ENCODE data around the gene PAM. TPM values are rescaled to one million over a fixed set of nuclear protein-coding genes. Genes with fewer than 3 reads are reported as not detected.

Gene PAM
- total RNA-seq, 2 donors from 2014 or later = 76.8 to 171 TPM

DNA sequence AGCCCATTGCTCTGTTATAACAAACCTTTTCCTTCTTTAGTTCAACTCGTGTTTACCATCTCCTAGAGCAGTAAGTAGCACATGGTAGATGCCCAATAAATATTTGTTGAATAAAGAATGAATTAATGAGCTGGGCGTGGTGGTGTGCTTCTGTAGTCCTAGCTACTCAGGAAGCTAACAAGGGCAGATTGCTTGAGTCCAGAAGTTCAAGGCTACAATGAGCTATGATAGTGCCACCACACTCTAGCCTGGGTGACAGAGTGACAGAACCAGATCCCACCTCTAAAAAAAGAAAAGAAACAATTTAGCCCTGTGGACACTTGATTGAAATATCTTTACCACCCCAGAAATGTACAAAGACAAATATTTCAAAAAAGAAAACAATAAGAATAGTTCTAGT lies 14.6 kb upstream of the PAM start:
- no peak overlapping the region for H3K27ac ChIP-seq
- no peaks in the 10 kb centered on the region for H3K36me3 ChIP-seq
- H3K4me3 ChIP-seq = no peak overlapping the region
- no peak for DNase-seq (ENCODE audit: low spot score)
- no peaks in the 10 kb centered on the region for H3K27me3 ChIP-seq (replicated peaks; ENCODE audit: insufficient read depth)
- intact Hi-C loops (cut with DNase I) = no loop called here
- H3K9me3 ChIP-seq = no peaks in the 10 kb centered on the region
- whole genome bisulfite sequencing = 71% methylated on average over 2 of the region's 2 CpGs
- TF ChIP-seq POLR2AphosphoS5 (IDR thresholded peaks at IDR 0.05) (no peak), POLR2A (IDR thresholded peaks at IDR 0.05) (no peak), CTCF (IDR thresholded peaks at IDR 0.05) (no peak)
- H3K4me1 ChIP-seq (replicated peaks) = no peaks in the 10 kb centered on the region

GRCh38 chr5:102742215-102742614 lies 12.9 kb upstream of the PAM start:
- no peak for TF ChIP-seq CTCF (IDR thresholded peaks at IDR 0.05)
- no peak for TF ChIP-seq POLR2A (IDR thresholded peaks at IDR 0.05)
- TF ChIP-seq POLR2AphosphoS5 (IDR thresholded peaks at IDR 0.05) = no peak
- no peak for DNase-seq (ENCODE audit: low spot score)
- Histone ChIP-seq H3K4me3 (no peak overlapping the region), H3K9me3 (no peaks in the 10 kb centered on the region), H3K36me3 (no peaks in the 10 kb centered on the region), H3K27ac (no peak overlapping the region), H3K4me1 (replicated peaks) (no peaks in the 10 kb centered on the region), H3K27me3 (replicated peaks; ENCODE audit: insufficient read depth) (no peaks in the 10 kb centered on the region)
- WGBS = 83% methylated on average over 3 of the region's 3 CpGs
- intact Hi-C loops (cut with DNase I) = no loop called here

- intact Hi-C loops (cut with DNase I) = no loop called here
- H3K36me3 ChIP-seq = no peaks in the 10 kb centered on the region
- no peaks in the 10 kb centered on the region for H3K27me3 ChIP-seq (replicated peaks; ENCODE audit: insufficient read depth)
- WGBS = 91% methylated on average over 4 of the region's 4 CpGs
- TF ChIP-seq POLR2A (IDR thresholded peaks at IDR 0.05) (no peak), CTCF (IDR thresholded peaks at IDR 0.05) (no peak), POLR2AphosphoS5 (IDR thresholded peaks at IDR 0.05) (no peak)
- H3K9me3 ChIP-seq = no peaks in the 10 kb centered on the region
- no peak for DNase-seq (ENCODE audit: low spot score)
- no peak overlapping the region for H3K4me3 ChIP-seq
- no peaks in the 10 kb centered on the region for H3K4me1 ChIP-seq (replicated peaks)
- no peak overlapping the region for H3K27ac ChIP-seq
These were observed 11.2 kb upstream of the PAM start for GRCh38 chr5:102743900-102744299.

DNA sequence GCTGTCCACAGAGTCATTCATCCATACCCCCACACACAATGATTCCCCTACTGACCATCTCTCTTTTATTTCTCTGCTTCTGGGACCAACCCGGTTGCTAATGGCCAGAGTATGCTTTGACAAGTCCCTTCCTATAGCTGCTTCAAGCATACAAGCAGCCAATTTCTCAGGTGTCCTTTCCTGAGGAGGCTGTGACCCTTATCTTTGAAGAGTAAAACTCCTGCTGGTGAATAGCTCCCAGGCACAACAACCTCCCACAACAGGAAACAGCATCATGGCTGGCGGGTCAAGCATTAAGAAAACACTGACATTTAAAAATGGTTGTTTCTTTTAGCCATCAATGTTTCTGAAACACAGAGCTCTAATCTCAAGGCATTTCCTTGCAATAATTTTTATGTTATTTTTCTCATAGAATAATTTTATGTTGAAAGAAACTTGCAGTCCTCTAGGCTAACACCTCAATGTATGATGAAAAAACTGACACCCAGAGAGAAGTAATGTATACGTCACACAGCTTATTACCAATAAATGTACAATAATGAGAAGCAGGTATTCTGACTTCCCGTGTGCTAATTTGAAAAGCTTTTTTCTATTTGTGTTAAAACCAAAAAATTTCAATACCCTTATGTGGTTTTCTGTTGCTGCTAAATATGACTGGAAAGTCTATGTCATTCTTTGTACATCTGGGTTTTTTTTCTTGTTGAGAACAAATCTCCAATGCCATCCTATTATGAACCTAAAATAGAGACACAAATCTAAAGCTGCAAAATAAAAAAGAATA lies 7.5 kb upstream of the PAM start:
- 75% methylated on average over 4 of the region's 4 CpGs for WGBS
- intact Hi-C loops (cut with DNase I) = no loop called here
- Histone ChIP-seq H3K36me3 (no peaks in the 10 kb centered on the region), H3K4me1 (replicated peaks) (no peaks in the 10 kb centered on the region), H3K4me3 (no peak overlapping the region), H3K9me3 (no peaks in the 10 kb centered on the region), H3K27me3 (replicated peaks; ENCODE audit: insufficient read depth) (no peaks in the 10 kb centered on the region), H3K27ac (no peak overlapping the region)
- TF ChIP-seq POLR2AphosphoS5 (IDR thresholded peaks at IDR 0.05) (no peak), POLR2A (IDR thresholded peaks at IDR 0.05) (no peak), CTCF (IDR thresholded peaks at IDR 0.05) (no peak)
- DNase-seq (ENCODE audit: low spot score) = no peak

DNA sequence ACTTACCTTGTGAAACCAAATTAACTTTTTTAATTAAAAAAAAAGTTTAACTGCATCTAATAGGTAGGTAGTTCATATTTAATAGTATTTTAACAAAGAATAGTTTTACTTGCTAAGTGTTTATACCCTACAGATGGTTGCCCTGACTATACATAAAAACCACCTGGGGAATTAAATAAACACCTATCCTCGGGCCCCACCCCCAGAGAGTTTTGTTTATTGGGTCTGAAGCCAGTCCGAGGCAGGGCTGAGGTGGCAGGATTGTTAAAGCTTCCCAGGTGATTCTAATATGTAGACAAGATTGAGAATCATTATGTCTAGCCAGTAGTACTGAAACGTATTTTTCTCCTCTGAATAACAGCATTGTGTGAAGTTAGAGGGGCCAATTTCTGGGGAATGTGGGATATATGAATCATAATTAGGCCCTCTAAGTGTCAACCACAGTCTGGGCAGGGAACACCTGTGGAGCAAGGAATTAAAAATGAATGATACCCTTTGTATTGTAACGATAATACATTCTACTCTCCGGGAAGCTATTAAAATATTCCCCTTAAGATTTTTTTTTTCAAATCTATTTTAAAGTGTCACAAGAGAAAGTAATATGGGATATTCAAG lies 5.6 kb upstream of the PAM start:
- intact Hi-C loops (cut with DNase I) = loop anchor here (10.0 kb wide), 1 partner anchor 165 kb away; no protein-coding TSS in a partner anchor
- no peaks in the 10 kb centered on the region for H3K4me1 ChIP-seq (replicated peaks)
- H3K9me3 ChIP-seq = no peaks in the 10 kb centered on the region
- H3K27me3 ChIP-seq (replicated peaks; ENCODE audit: insufficient read depth) = no peaks in the 10 kb centered on the region
- no peak for DNase-seq (ENCODE audit: low spot score)
- TF ChIP-seq CTCF (IDR thresholded peaks at IDR 0.05) (no peak), POLR2AphosphoS5 (IDR thresholded peaks at IDR 0.05) (no peak), POLR2A (IDR thresholded peaks at IDR 0.05) (no peak)
- no peak overlapping the region for H3K27ac ChIP-seq
- no peaks in the 10 kb centered on the region for H3K36me3 ChIP-seq
- 61% methylated on average over 5 of the region's 5 CpGs for WGBS
- no peak overlapping the region for H3K4me3 ChIP-seq

Measured in prostate gland (tissue), 2 donors.